Ammon's horn (tissue), 1 donor: ENCODE measurements around the gene TVP23A.

Experiments used
- DNase-seq: peaks from one replicate; pipeline ENCODE4 v3.0.0-alpha.2; 2016; ENCODE audit warnings: low spot score

TVP23A gene

DNA sequence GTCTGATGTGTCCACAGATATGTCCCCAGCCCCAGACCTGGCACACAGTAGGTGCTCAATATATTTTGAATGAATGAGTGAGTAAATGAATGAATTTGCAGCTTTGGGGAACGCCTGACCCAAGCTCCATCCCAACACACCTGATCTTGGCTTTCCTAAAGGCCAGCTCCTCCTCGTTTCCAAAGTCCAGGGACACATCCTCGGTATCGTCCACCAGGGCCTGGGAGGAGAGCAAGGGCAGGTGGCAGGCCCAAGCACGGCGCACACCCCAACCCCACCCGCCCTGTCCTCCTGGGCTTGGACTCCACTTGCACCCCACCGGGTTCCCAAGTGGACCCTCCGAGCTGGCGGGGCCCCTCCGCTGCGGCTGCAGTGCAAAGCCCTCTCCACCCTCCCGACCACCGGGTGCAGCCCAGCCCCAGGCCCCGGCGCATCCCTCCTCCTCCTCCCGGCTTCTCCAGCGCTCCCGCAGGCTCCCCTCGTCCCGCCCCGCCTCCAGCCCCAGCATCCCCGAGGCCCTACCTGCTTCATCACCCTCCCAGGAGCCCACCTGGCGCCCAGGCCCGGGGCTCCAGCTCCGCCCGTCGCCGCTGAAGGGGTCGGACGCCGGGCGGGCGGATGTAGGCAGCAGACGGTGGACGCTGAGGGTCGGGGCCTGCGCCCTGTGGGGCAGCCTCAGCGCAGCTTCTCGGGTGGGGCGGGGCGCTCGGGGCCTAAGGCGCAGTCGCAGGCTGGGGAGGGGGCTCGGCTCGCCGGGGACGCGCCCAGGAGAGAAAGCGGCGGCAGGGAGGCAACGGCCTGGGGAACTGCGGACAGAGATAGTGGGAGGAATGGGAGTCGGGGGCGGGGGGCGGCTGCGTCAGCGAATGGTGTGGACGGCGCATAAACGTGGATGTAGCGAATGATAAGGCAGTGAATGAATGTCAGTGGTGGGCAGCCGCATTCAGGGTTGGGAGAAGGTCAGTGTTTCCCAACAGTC lies at the start of gene TVP23A:
TSS of gene TVP23A (minus strand) at position 832 of the 979 bp plus-strand sequence. CDS start at position 531, 301 bp downstream.
- DNase-seq: no peak

DNA sequence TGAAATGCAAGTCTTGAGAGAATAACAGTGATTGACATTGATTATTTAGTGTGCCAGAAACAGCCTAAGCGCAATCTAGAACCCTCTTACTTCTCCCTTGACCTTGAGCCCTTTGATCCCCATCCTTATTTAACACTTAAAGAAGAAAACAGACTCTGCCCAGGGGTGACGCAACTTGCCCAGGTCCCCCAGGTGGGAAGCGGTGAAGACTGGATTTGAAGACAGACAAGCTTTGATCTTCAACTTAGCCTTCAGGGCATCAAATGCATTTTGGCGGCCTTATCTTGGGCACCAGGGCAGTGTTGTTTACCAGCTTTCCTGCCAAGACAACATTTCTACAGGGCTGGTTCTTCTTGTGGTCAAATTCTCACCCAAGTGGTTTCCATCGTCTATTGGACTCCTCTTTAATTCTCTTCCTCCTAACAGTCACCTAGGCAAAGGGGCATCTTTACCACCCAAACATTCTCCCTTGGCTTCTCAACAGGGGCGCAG lies 49.6 kb upstream of the TVP23A start:
- no peak for DNase-seq

DNA sequence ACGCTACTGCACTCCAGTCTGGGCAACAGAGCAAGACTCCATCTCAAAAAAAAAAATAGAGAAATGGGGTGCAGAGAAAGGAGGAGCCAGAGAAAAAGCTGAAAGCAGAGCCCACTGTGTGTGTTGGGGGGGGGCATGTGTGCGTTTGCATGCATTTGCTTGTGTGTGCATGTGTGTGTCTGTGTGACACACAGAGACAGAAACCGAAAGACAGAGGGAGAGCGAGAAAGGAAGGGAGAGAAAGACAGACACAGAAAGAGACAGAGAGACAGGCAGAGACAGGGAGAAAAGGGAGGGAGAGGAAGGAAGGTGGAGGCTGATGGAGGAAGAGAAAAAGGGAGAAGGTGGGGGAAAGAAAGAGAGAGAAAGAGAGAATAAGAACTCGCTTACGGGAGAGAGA lies 48.6 kb upstream of the TVP23A start:
- DNase-seq: no peak

DNA sequence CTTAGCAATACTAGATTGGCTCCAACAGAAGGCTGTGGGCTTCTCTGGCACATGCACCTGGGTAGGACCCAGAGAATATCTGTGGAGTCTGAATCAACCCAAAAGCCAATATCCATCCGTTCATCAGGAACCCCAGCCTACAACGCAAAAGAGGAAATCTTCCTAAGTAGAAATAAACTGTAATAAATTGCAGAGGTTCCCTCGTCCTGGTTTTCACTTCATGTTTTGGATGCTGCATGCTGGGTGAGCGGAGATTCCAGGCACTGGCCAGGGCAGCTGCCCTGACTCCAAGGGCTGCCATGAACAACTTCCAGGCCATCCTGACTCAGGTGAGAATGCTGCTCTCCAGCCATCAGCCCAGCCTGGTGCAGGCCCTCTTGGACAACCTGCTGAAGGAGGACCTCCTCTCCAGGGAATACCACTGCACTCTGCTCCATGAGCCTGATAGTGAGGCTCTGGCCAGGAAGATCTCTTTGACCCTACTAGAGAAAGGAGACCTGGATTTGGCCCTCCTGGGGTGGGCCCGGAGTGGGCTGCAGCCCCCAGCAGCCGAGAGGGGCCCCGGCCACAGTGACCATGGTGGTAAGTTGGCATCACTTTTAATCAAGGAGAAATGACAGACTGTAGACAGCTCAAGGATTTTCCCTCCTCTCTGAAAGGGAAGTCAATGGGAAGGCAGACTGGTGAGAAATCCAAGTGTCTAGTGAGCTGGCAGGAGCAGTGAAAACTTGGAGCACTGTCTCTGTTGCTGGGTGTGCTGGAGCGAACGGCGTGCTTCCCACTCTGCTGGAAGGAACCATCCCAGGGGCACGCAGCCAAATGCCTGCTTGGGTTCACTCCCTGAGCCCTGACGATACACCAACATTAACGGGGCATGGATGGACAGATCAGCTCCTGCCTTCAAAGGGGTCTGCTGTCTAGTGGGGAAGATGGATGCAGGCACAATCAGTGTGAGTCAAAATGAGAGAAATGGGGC lies 47.7 kb upstream of the TVP23A start:
- DNase-seq: peak; percentile 53

DNA sequence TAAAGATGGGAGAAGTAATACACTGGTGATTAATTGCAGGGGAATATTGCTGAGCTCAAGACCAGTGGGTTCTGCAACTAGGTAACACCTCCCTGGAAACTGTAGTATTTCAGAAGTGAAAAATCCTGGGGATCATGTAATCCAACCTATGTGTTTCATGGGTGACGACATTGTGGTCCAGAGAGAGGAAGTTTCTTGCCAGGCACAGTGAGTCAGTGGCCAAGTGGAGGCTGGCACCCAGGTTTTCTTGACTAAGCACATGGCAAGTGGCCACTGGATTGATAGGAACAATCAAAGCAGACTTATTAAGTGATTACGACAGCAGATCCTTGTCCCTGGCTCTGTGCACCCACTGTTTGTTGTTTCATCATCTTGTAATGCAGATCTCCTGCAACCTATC lies 43.8 kb upstream of the TVP23A start:
- DNase-seq: peak; percentile 66

DNA sequence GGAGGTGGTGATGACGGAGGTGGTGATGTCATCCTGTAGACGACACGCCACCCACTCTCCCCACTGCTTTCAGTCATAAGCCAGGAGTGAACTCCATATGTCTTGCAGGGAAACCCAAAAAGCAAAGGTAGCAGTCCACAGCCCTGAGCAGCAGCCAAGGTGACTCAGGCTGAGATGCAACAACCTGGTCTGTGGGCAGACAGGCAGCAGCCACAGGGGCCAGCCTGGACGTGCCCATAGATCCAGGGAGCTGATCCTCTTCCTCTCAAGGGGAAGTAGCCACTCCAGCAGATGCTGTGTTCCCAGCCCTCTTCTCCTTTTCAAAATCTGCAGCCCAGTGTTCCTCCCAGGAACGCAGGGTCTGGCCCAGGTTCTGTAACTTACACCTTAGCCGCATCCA lies 41.1 kb upstream of the TVP23A start:
- no peak for DNase-seq

DNA sequence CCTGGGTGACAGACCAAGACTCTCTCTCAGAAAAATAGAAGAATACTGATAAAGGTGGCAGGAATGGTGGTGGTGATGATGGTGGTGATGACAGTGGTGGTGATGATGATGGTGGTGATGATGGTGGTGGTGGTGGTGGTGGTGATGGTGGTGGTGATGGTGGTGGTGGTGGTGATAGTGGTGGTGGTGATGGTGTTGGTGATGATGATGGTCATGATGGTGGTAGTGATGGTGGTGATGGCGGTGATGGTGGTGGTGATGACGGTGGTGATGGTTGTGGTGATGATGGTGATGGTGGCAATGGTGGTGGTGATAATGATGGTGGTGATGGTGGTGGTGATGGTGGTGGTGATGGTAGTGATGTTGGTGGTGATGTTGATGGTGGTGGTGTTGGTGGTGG lies 40.4 kb upstream of the TVP23A start:
- no peak for DNase-seq

DNA sequence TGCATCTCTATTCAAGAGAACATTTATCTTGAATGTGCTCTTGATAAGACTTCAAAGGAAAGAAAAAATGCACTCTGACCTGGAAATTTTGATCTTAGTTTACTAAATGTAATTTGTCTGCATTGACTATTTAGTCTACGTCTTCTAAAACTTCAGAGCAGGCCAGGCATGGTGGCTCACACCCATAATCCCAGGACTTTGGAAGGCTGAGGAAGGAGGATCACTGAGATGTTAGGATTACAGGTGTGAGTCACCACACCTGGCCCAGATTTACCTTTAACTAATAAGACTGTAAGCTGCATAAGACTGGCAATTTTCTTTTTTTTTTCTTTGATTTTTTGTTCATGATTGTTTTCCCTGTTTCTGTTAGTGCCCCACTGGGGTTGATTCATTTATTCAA lies 39.6 kb upstream of the TVP23A start:
- no peak for DNase-seq

DNA sequence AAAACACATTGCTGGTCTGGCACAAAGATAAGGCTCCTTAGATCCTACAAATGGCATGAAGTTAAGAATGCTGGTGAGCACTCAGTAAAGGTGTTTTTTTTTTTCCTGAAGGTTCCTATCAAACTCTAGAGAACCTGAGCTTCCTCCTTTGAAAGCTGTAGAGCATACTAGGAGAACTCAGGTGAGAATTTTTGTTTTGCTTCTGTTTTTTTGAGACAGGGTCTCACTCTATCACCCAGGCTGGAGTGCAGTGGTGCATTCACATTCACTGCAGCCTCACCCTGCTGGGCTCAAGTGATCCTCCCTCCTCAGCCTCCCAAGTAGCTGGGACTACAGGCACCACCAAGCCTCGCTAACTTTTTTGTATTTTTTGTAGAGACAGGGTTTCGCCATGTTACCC lies 37.4 kb upstream of the TVP23A start:
- DNase-seq: no peak

DNA sequence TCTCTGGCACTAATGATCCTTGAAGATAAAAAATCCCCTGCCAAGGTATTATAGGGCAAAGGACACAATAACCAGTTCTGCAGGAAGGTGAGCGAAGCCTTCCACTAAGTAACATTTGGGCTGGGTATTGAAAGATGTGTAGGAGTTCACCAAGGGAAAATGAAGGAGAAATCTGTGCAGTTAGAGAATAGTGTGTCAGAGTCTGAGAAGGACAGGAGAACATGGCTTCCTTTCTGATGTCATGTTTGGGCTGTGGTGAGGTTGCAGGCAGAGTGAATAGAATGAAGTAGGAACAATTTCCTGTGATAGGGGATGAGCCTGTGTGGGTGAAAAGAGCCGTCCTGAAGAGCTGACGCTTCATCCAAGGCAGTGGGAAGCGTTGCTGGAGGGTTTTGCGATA lies 34.4 kb upstream of the TVP23A start:
- no peak for DNase-seq

DNA sequence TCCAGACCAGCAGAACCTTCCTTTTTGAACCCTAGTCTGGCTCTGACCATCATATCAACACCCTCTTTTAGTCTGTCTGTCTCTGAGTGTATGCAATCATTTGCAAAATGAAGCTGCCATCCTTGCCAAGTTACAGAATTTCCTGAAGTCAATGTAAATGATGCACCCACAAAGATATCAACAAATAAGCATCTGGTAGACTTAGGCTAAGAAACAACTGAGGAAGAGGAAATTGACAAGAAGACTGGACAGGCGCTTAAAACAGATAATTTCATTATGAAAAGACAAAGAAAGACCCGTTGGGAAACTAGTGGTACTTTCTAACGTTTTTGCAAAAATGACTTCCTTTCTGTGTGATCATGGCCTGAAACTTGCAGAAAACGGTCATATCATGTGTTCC lies 33.7 kb upstream of the TVP23A start:
- no peak for DNase-seq

DNA sequence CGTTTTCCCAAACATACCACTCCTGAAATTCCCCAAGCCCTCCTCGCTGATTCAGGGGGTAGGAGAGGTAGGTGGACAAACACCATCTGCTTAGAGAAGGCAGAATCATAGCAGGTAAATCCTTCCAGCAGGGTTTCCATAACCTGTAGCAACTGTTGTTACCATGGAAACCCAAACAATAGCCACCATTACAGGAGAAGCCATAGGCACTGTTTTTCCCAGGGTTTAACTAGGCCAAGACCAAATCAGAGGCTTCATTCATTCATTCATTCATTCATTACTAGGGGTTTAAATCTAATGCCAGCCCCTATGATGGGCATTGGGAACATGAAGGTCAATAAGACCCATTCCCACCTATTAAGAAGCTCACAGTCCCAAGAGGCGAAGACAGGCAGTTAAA lies 32.9 kb upstream of the TVP23A start:
- no peak for DNase-seq

DNA sequence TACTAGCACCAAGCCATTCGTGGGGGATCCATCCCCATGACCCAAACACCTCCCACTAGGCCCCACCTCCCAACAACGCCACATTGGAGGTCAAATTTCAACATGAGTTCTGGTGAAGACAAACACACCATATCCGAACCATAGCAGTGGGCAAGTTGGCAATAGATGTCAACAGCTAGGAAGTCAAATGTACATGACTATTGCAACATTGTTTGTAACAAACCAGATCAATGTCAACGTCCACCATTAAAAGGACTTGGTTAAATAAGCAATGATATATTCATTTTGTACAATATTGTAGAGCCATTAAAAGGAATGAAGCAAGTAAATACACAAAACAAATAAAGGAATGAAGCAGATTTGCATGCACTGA lies 31.9 kb upstream of the TVP23A start:
- DNase-seq: no peak

DNA sequence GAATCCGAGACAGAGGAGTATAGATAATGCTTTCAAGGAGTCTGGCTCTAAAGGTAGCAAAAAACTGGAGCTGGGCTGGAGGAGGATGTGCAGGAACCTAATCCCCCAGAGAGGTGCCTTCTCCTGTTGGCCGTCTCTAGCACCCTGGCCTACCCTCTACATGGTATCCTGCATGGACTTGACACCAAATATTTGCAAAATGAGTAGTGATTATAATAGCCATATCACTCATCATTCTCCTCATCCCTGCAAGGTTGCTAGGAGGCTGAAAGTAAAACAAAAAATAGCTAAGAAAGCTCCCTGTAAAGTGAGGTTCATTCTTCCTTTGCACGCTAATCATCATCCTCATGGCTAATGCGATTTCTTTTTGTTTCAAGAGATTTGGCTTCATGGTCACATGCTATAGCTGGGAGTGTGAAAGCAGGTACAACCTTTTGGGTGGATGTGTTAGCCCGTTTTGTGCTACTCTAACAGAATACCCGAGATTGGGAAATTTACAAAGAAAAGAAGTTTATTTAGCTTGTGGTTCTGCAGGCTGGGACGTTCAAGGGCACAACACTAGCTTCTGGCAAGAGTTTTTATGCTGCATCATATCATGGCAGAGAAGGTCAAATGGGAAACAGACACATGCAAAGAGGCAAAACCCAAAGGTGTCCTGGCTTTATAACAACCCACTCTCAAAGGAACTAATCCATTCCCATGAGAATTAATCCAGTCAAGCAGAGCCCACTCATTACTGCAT lies 31.3 kb upstream of the TVP23A start:
- no peak for DNase-seq

DNA sequence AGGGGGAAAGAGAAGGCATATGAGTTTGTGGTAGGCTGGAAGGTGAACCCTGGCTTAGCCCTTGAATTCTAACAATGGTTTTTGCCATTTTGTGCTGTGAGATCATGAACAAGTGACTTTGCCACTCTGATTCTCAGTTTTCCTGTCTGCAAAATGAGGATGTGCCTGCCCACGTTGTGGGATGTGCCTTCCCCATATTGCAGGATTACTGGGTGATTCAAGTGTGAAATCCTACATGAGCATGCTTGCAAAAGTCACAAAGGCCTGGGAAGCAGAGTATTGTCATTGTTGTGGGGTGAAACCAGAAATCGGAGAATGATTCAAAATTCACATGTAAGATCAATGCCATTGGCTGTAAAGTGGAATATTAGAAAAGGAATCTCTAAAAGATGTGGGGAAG lies 28.6 kb upstream of the TVP23A start:
- no peak for DNase-seq

DNA sequence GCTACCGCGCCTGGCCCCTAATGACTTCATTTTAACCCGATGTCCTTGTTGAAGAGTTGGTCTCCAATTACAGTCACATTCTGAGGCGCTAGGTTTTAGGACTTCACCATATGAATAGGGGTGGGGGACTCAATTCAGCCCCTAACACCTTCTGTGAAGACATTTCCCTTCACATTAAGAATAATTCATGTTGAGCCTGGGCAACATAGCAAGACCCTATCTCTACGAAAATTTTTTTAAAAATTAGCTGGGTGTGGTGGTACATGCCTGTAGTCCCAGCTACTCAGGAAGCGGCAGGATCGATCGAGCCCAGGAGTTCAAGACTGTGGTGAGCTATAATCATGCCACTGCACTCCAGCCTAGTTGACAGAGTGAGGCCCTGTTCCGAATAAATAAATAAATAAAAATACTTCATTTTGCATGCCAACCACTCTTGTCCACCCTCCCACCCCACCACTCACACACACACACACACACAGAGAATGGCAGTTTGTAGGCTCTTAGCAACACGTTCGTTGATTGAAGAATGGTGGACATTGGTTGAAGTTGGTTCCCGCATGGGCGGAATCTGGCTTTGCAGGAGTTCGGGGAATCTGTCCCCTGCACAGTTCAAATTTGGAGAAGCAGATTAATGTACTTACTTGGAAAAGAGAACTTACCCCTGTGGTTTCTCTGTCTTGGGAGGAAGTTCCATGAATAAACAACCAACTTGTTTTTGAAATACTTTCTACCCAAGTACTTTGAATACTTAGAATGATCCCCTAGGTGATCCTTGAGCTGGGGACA lies 27.8 kb upstream of the TVP23A start:
- DNase-seq: peak; percentile 27

DNA sequence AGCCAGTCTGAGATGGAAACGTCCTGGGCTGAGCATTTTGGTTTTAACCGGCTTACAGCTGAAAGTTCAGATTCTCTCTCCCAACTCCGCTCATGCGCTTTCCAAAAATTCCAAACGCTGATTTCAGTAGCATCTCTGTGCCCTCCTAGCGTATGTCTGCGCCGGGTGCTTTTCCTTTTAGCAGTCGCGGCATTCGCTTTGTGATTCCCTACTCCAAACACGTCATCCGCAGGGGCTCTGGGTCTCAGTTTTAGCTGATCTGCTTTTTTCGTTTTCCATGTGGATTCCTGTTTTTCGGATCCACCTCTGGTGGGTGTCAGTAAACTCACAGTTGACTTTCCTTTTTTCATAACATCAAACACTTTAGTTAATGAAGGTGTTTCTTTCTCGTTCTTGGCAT lies 22.1 kb upstream of the TVP23A start:
- DNase-seq: no peak

DNA sequence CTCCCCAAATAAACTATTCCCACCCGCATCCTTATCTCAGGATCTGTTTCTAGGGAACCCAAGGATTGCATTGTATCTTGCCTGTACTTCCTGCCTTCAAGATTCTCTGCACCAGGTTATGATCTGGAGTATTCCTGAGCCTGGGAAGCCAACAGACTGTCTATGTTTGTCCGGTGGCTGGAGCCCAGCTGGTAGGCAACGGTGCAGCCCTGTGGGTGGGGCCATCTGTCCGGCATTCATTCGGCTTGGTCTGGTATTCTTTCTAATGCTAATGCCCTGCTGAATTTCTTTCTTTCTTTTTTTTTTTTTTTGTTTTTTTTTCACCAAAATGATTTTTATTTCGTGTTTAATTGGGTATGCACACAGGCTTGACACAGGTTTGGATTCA lies 20.7 kb upstream of the TVP23A start:
- no peak for DNase-seq

DNA sequence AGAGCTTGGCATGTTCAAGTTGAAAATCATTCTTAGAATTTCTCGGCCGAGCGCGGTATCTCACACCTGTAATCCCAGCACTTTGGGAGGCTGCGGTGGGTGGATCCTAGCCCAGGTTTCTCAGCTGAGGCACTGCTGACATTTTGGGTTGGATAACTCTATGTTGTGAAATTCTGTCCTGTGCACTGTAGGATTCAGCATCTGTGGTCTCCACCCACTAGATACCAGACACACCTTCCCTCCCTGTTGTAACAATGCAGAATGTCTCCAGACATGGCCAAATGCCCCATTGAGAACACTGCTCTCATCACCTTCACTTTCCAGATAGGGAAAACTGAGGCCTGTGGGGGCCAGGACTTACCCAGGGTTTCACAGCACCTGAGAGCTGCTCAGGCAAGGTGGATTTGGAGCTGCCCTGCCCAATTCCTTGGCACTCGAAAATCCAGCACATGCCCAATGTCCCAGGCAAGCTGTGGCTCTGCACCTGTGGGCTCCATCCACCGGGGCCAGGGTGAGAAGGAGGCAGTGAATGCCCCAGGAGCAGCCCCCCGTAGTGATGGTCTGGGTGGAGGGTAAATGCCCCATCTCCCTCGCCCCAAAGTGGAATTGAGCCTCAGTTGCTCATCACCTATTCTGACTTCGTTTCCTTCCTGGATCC lies 20.2 kb upstream of the TVP23A start:
- no peak for DNase-seq

DNA sequence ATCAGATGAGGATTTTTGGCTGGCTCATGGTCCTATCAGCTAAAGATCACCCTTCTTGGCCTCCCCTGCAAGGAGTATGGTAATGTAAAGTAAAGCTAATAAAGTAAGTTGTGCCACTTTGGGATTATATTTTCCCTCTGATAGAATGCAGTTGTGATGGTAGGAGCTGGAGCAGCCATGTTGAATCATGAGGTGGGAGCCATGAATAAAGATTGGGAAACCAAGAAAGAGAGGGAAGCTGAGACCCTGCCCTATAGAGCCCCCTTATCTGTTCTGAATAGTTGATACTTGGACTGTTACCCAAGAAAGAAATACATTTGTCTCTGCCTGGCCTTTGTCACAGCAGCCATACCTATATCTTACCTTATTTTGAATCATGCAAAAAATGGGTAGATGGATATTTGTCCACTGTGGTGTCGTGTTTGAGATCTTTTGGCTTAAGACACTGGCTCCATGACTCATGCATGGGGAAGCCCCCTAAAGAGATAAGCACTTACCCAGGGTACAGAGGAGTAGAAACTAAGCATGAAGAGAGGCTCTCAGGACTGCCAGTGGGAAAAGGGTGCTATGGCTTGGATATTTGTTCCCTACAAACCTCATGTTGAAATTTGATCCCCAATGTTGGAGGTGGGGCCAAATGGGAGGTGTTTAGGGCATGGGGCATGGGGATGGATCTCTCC lies 17.7 kb upstream of the TVP23A start:
- DNase-seq: no peak
